Gastroesophageal sphincter (tissue), 4 donors: Measurements from ENCODE around the gene DIAPH3. TPM values are rescaled to one million over a fixed set of nuclear protein-coding genes. Genes with fewer than 3 reads are reported as not detected.

Experiments
- ATAC-seq: fragments of 150-250 bp; one replicate; pipeline ENCODE4 v1.9.1; 2016; ENCODE audit warnings: mild to moderate bottlenecking, moderate library complexity
- H3K27ac ChIP-seq, 4 donors: fragments of 200-600 bp; sonication (generic) in 3 of 4; 1 replicate in 3 of 4; 2 replicates in 1 of 4; pipeline ENCODE4 v1.5.1; 2016 to 2019
- H3K27me3 ChIP-seq: fragments of 200-600 bp; sonication (generic); one replicate; pipeline ENCODE4 v1.5.1; 2019
- H3K36me3 ChIP-seq, 2 donors: fragments of 200-600 bp; sonication (generic); one replicate each; pipeline ENCODE4 v1.5.1; 2019; ENCODE audit warnings: control low read depth in 1 of 2
- H3K4me1 ChIP-seq, 3 donors: fragments of 200-600 bp; sonication (generic); 1 replicate in 2 of 3; 2 replicates in 1 of 3; pipeline ENCODE4 v1.5.1; 2016 to 2019; ENCODE audit warnings: control low read depth in 2 of 3
- H3K4me3 ChIP-seq, 2 donors: fragments of 200-600 bp; sonication (generic); one replicate each; pipeline ENCODE4 v1.5.1; 2019; ENCODE audit warnings: mild to moderate bottlenecking in 1 of 2, moderate library complexity in 1 of 2
- H3K9me3 ChIP-seq, 3 donors: fragments of 200-600 bp; sonication (generic); one replicate each; pipeline ENCODE4 v1.5.1; 2017 to 2019; ENCODE audit warnings: control low read depth in 2 of 3
- EP300 ChIP-seq: sonication (generic); formaldehyde crosslinking; IDR thresholded peaks from one replicate; pipeline ENCODE4 v1.6.1; 2017; ENCODE audit warnings: antibody characterized with exemption, mild to moderate bottlenecking
- POLR2A ChIP-seq, 2 donors: fragments of 450-650 bp; IDR thresholded peaks; one replicate each; pipeline ENCODE4 v1.6.1; 2017; ENCODE audit warnings: antibody characterized with exemption in 2 of 2, mild to moderate bottlenecking in 2 of 2, moderate library complexity in 1 of 2
- POLR2AphosphoS5 ChIP-seq: sonication (generic); formaldehyde crosslinking; IDR thresholded peaks from one replicate; pipeline ENCODE4 v1.6.1; 2017; ENCODE audit warnings: antibody characterized with exemption
- WGBS, 2 donors: methylation state at CpG; one replicate each; pipeline ENCODE4 v1.1.5; 2018; ENCODE audit warnings: low coverage in 1 of 2; 5-methylcytosine and 5-hydroxymethylcytosine counted together
- total RNA-seq, 4 donors: library from RNA; depleted of rRNA; stranded (reverse); fragments of >200 nt; gene quantifications; one replicate each; pipeline ENCODE4 v1.1.0, GENCODE V29; 2016
- TF ChIP-seq, protein P1 (sequence below), 4 experiments: fragments of 200-600 bp in 2 of 4; fragments of 450-650 bp in 2 of 4; sonication (generic) in 1 of 4; IDR thresholded peaks; one replicate each; pipeline ENCODE4 v1.5.1; 2017 to 2019; ENCODE audit warnings: antibody characterized with exemption in 4 of 4, mild to moderate bottlenecking in 2 of 4, moderate library complexity in 2 of 4

The DIAPH3 gene
- total RNA-seq, 4 donors from 2014 or later = 0.13 to 1.7 (median 0.49) TPM; not detected in 1

DNA sequence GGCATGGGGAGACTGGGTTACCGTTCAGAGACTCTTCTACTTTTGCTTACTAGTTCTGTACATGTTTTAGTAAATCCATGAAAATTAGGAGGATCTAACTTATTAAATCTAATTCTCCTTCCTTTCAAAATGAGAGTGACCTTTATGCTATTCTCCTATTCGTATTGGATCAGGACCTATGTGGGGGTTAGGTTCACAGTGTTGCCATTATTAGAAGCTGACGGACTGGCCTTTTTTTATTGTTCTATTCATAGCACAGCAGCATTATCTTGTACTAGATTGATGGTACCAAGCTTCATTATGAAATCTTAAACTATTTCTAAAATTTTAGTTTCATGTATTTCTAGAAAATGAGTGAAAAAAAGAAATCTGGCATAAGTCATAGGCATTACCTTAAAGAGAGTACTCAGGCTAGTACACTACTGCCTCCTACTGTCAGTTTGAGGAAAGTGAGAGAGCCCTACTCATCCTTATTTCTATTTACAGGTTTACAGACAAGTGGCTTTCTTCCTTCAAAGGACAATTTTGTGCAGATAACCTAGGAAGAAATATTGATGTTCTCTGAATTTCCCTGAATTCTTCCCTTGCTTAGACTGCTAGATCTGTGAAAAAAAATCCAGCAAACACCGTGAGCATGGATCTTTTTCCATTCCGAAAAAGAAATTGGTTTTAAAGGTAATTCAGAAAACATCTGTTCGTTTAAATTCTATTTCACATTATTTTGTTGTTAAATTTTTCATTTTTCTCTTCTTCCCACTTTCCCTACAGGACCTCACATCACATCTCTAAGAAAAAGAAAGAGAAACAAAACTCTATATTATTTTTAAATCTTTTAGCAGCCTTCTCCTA lies 485.5 kb downstream of the DIAPH3 start:
- H3K4me3 ChIP-seq = no peak overlapping the region
- H3K27ac ChIP-seq = no peak overlapping the region
- TF ChIP-seq EP300 = no peak
- TF ChIP-seq, protein P1, sequence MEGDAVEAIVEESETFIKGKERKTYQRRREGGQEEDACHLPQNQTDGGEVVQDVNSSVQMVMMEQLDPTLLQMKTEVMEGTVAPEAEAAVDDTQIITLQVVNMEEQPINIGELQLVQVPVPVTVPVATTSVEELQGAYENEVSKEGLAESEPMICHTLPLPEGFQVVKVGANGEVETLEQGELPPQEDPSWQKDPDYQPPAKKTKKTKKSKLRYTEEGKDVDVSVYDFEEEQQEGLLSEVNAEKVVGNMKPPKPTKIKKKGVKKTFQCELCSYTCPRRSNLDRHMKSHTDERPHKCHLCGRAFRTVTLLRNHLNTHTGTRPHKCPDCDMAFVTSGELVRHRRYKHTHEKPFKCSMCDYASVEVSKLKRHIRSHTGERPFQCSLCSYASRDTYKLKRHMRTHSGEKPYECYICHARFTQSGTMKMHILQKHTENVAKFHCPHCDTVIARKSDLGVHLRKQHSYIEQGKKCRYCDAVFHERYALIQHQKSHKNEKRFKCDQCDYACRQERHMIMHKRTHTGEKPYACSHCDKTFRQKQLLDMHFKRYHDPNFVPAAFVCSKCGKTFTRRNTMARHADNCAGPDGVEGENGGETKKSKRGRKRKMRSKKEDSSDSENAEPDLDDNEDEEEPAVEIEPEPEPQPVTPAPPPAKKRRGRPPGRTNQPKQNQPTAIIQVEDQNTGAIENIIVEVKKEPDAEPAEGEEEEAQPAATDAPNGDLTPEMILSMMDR (IDR thresholded peaks at IDR 0.05) = peak; percentile 65 to 76 (median 72)
- no peaks in the 10 kb centered on the region for H3K9me3 ChIP-seq
- H3K36me3 ChIP-seq = no peaks in the 10 kb centered on the region
- no peaks in the 10 kb centered on the region for H3K27me3 ChIP-seq
- WGBS, 2 donors = 64 to 70% methylated on average over 6 of the region's 6 CpGs
- ATAC-seq = peak; percentile 53
- H3K4me1 ChIP-seq = peaks cover 3 to 6% (median 4%) of the 10 kb centered on the region in 3 donors

DNA sequence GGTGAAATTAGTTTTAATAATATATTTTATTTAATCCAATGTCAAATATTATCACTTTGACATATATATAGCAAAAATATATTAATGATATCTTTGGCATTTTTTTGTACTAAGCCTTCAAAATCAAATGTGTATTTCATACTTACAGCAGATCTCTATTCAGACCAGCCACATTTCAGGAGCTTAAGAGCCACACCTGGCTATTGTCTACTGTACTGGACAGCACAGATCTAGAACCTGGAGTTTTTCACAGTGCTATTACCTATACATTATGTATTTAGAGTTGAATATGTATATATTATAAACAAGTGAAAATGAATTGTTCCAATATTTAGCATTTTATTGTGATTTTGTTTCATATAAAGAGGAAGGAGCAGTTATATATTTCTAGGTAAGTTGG lies 486.3 kb downstream of the DIAPH3 start:
- Histone ChIP-seq H3K4me1 (peaks cover 3 to 6% (median 4%) of the 10 kb centered on the region in 3 donors), H3K36me3 (no peaks in the 10 kb centered on the region), H3K9me3 (no peaks in the 10 kb centered on the region), H3K4me3 (no peak overlapping the region), H3K27ac (no peak overlapping the region), H3K27me3 (no peaks in the 10 kb centered on the region)
- TF ChIP-seq, protein P1 (IDR thresholded peaks at IDR 0.05) = no peak
- TF ChIP-seq POLR2AphosphoS5 (no peak), EP300 (no peak), POLR2A (IDR thresholded peaks at IDR 0.05) (no peak)
- ATAC-seq = no peak

DNA sequence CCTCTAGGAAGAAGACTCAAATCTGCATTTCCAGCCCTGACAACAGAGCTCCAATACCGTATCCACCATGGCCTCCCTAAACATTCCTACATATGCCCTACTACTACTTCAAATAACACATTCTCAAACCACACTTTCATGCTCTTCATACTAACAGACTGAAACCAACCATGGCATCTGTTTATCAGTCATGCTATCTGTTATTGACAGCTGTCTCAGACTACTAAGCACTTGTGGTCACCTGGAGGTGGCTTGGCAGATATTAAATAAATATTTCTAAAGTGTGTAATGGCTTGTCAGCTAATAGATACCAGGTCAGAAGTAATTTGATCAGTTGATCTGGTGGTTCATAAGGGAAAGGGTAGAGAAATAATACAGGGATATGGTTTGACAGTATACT lies 489.1 kb downstream of the DIAPH3 start:
- no peaks in the 10 kb centered on the region for H3K36me3 ChIP-seq
- ATAC-seq = no peak
- H3K27me3 ChIP-seq = no peaks in the 10 kb centered on the region
- H3K4me3 ChIP-seq = no peak overlapping the region
- TF ChIP-seq, protein P1 (IDR thresholded peaks at IDR 0.05) = no peak
- no peak for TF ChIP-seq POLR2A (IDR thresholded peaks at IDR 0.05)
- TF ChIP-seq POLR2AphosphoS5 = no peak
- TF ChIP-seq EP300 = no peak
- no peak overlapping the region for H3K27ac ChIP-seq
- H3K4me1 ChIP-seq = peaks cover 3 to 6% (median 4%) of the 10 kb centered on the region in 3 donors
- H3K9me3 ChIP-seq = no peaks in the 10 kb centered on the region
- WGBS, 2 donors = 93 to 100% methylated on average over 1 of the region's 1 CpG

DNA sequence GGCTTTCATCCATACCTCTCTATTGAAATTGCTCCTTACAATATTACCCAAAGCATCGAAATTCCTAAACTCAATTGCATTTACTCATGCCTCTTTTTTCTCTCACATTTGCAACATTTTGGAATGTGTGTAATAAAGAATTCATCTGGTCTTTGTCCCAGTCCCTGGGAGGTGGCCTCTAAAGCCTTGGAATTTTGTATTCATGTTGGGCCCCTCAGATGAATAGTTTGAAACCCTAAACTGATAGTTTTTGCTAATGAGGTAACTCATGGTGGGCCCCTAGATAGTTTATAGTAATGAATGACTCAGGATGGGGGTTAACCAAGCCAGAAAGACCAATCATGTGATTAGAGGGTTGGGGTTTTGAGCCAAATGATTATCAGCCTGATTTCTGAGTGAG lies 490.4 kb downstream of the DIAPH3 start:
- H3K27ac ChIP-seq = no peak overlapping the region
- H3K4me1 ChIP-seq = peaks cover 0 to 6% (median 4%) of the 10 kb centered on the region in 3 donors
- WGBS, 2 donors = 90% methylated on average over 1 of the region's 1 CpG; no CpG with 5 or more reads in 1 of the 2 donors
- H3K4me3 ChIP-seq = no peak overlapping the region
- TF ChIP-seq POLR2A (IDR thresholded peaks at IDR 0.05) (no peak), EP300 (no peak), POLR2AphosphoS5 (no peak)
- TF ChIP-seq, protein P1 (IDR thresholded peaks at IDR 0.05) = no peak
- H3K36me3 ChIP-seq = no peaks in the 10 kb centered on the region
- H3K27me3 ChIP-seq = no peaks in the 10 kb centered on the region
- no peak for ATAC-seq
- H3K9me3 ChIP-seq = no peaks in the 10 kb centered on the region

DNA sequence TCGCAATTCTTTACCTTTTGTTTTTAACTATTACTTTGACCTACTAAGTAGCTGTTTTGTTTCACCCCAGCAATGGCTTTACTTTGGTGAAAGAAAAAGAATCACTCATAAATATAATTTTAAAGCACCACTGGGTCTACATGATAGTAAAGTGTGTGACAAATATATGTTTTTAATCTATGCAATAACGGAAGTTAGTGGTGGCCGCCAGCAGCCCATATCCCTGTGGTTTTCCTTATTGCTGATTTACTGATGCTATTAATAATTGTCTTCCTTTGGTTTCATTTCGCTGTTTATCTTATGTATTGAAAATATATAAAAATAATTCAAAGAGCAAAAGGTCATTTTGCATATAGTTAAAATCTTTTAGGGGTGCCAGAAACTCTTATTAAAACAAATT lies 491.3 kb downstream of the DIAPH3 start:
- H3K9me3 ChIP-seq = no peaks in the 10 kb centered on the region
- H3K27me3 ChIP-seq = no peaks in the 10 kb centered on the region
- WGBS, 2 donors = 66 to 85% methylated on average over 4 of the region's 4 CpGs
- H3K27ac ChIP-seq = no peak overlapping the region
- H3K36me3 ChIP-seq = no peaks in the 10 kb centered on the region
- H3K4me1 ChIP-seq = no peaks in the 10 kb centered on the region
- TF ChIP-seq POLR2A (IDR thresholded peaks at IDR 0.05) (no peak), EP300 (no peak), POLR2AphosphoS5 (no peak)
- TF ChIP-seq, protein P1 (IDR thresholded peaks at IDR 0.05) = no peak
- no peak overlapping the region for H3K4me3 ChIP-seq
- no peak for ATAC-seq
